ENCODE measurements around the gene SLC35F2.
A peak's percentile ranks its signal among the peaks of the same experiment; 100 is the strongest.
"Not testable (repeated sequence)": the region's sequence is repeated elsewhere in the genome, so short reads cannot be mapped to it uniquely, and the experiment has no call there.

Gene SLC35F2

GRCh38 chr11:107791343-107792048 lies 67.1 kb downstream of the SLC35F2 start:
- DNase-seq (ENCODE audit: low read depth in 1 of 2, low spot score in 1 of 2) = no peak

- no peak for DNase-seq (ENCODE audit: low read depth in 1 of 2, low spot score in 1 of 2)
Measured at GRCh38 chr11:107789767-107790166, 68.8 kb downstream of the SLC35F2 start.

- no peak for DNase-seq (ENCODE audit: low read depth in 1 of 2, low spot score in 1 of 2)
Measured at GRCh38 chr11:107787733-107788132, 70.9 kb downstream of the SLC35F2 start.

- DNase-seq (ENCODE audit: low read depth in 1 of 2, low spot score in 1 of 2) = peak in 1 of 2 donors; percentile 9
Measured at GRCh38 chr11:107785401-107785800, 73.2 kb downstream of the SLC35F2 start.

- DNase-seq (ENCODE audit: low read depth in 1 of 2, low spot score in 1 of 2) = no peak
Measured at GRCh38 chr11:107783121-107783520, 75.5 kb downstream of the SLC35F2 start.

GRCh38 chr11:107780775-107781174 lies 77.8 kb downstream of the SLC35F2 start:
- DNase-seq (ENCODE audit: low read depth in 1 of 2, low spot score in 1 of 2) = no peak

GRCh38 chr11:107780136-107780535 lies 78.5 kb downstream of the SLC35F2 start:
- DNase-seq (ENCODE audit: low read depth in 1 of 2, low spot score in 1 of 2) = no peak

GRCh38 chr11:107778839-107779517 lies 79.6 kb downstream of the SLC35F2 start:
- DNase-seq (ENCODE audit: low read depth in 1 of 2, low spot score in 1 of 2) = no peak

- DNase-seq (ENCODE audit: low read depth in 1 of 2, low spot score in 1 of 2) = no peak
Measured at GRCh38 chr11:107777110-107777509, 81.5 kb downstream of the SLC35F2 start.

- no peak for DNase-seq (ENCODE audit: low read depth in 1 of 2, low spot score in 1 of 2)
Measured at GRCh38 chr11:107776062-107776461, 82.5 kb downstream of the SLC35F2 start.

- no peak for DNase-seq (ENCODE audit: low read depth in 1 of 2, low spot score in 1 of 2)
Measured at GRCh38 chr11:107770551-107770951, 88.0 kb downstream of the SLC35F2 start.

GRCh38 chr11:107769189-107769588 lies 89.4 kb downstream of the SLC35F2 start:
- no peak for DNase-seq (ENCODE audit: low read depth in 1 of 2, low spot score in 1 of 2)

GRCh38 chr11:107758719-107759355 lies 99.8 kb downstream of the SLC35F2 start:
- DNase-seq (ENCODE audit: low read depth in 1 of 2, low spot score in 1 of 2) = not testable (repeated sequence)

GRCh38 chr11:107757661-107758060 lies 100.9 kb downstream of the SLC35F2 start:
- DNase-seq (ENCODE audit: low read depth in 1 of 2, low spot score in 1 of 2) = no peak

- no peak for DNase-seq (ENCODE audit: low read depth in 1 of 2, low spot score in 1 of 2)
Measured at GRCh38 chr11:107756553-107756952, 102.0 kb downstream of the SLC35F2 start.

- DNase-seq (ENCODE audit: low read depth in 1 of 2, low spot score in 1 of 2) = no peak
Measured at GRCh38 chr11:107752949-107753822, 105.4 kb downstream of the SLC35F2 start.

GRCh38 chr11:107752508-107752907 lies 106.1 kb downstream of the SLC35F2 start:
- DNase-seq (ENCODE audit: low read depth in 1 of 2, low spot score in 1 of 2) = no peak

GRCh38 chr11:107751082-107751481 lies 107.5 kb downstream of the SLC35F2 start:
- DNase-seq (ENCODE audit: low read depth in 1 of 2, low spot score in 1 of 2) = no peak

- no peak for DNase-seq (ENCODE audit: low read depth in 1 of 2, low spot score in 1 of 2)
Measured at GRCh38 chr11:107750313-107750712, 108.3 kb downstream of the SLC35F2 start.

- DNase-seq (ENCODE audit: low read depth in 1 of 2, low spot score in 1 of 2) = no peak
Measured at GRCh38 chr11:107747622-107748021, 111.0 kb downstream of the SLC35F2 start.

- no peak for DNase-seq (ENCODE audit: low read depth in 1 of 2, low spot score in 1 of 2)
Measured at GRCh38 chr11:107744736-107745135, 113.9 kb downstream of the SLC35F2 start.

All from activated T-helper 1 cell treated with anti-CD3 and anti-CD28 coated beads, Interleukin-2, amount 50 U/mL, for 16 hours (primary cell).